Adrenal gland (tissue), 12 donors: ENCODE measurements around the gene KCNK7. TPM values are rescaled to one million over a fixed set of nuclear protein-coding genes. Genes with fewer than 3 reads are reported as not detected.

Experiments
- DNase-seq, 7 donors: peaks; one replicate each; pipeline ENCODE4 v3.0.0-alpha.2; 2019 to 2020
- H3K27ac ChIP-seq, 5 donors: fragments of 200-600 bp; sonication (generic) in 4 of 5; 1 replicate in 3 of 5; 2 replicates in 2 of 5; pipeline versions ENCODE4 v1.5.1 to v1.8.0; 2016 to 2020; ENCODE audit warnings: mild to moderate bottlenecking in 1 of 5
- H3K27me3 ChIP-seq: fragments of 200-600 bp; 2 replicates; pipeline ENCODE4 v1.8.0; 2021
- H3K36me3 ChIP-seq, 2 donors: fragments of 200-600 bp; replicated peaks in 1 of 2; 1 replicate in 1 of 2; 2 replicates in 1 of 2; pipeline versions ENCODE4 v1.5.1 to v1.8.0; 2018 to 2022
- H3K4me1 ChIP-seq, 2 donors: fragments of 200-600 bp; replicated peaks in 1 of 2; 1 replicate in 1 of 2; 2 replicates in 1 of 2; pipeline versions ENCODE4 v1.5.1 to v1.8.0; 2018 to 2021
- H3K4me3 ChIP-seq, 4 donors: fragments of 200-600 bp; sonication (generic) in 3 of 4; one replicate each; pipeline ENCODE4 v1.5.1; 2016 to 2018
- H3K9me3 ChIP-seq, 3 donors: fragments of 200-600 bp; sonication (generic) in 1 of 3; replicated peaks in 1 of 3; 1 replicate in 2 of 3; 2 replicates in 1 of 3; pipeline versions ENCODE4 v1.5.1 to v1.8.0; 2016 to 2021
- POLR2A ChIP-seq, 2 donors: fragments of 450-650 bp; IDR thresholded peaks; one replicate each; pipeline ENCODE4 v1.6.1; 2017; ENCODE audit warnings: antibody characterized with exemption in 2 of 2, mild to moderate bottlenecking in 2 of 2, moderate library complexity in 1 of 2
- WGBS, 4 donors: extraction: QIAGEN DNeasy Blood & Tissue Kit in 2 of 4; methylation state at CpG; one replicate each; pipeline versions ENCODE4 v1.1.5 to v1.1.7; 2013 to 2017; 5-methylcytosine and 5-hydroxymethylcytosine counted together
- intact Hi-C, 2 donors: fragments of 100-400 bp; cut with DNase I; formaldehyde crosslinking; loops; one replicate each; pipeline versions ENCODE4 v1.14.1 to v1.15.0; 2022 to 2023
- polyA plus RNA-seq, 3 donors: library from polyadenylated mRNA; stranded (reverse); fragments of 200-250 nt in 2 of 3; fragments of 350-450 nt in 1 of 3; fragmentation: Illumina TruSeq in 1 of 3; extraction: RNeasy Lipid Tissue Mini Kit (QIAGEN cat#74804) in 1 of 3; gene quantifications; one replicate each; pipeline ENCODE4 v1.2.3, GENCODE V29; 2013 to 2014
- total RNA-seq, 9 donors: library from RNA; depleted of rRNA in 4 of 9; stranded (reverse); fragments of >200 nt in 4 of 9; fragments of 120-200 nt in 1 of 9; fragmentation: NEBNext Ultra II Directional in 1 of 9; extraction: Animal tissue kit (Norgen Biotek cat#: 25700) in 1 of 9; gene quantifications; one replicate each; pipeline versions ENCODE4 v1.1.0 to v1.2.4, GENCODE V29; 2013 to 2023
- TF ChIP-seq, protein P1 (sequence below), 6 experiments: fragments of 450-650 bp in 4 of 6; fragments of 200-600 bp in 2 of 6; sonication (generic) in 1 of 6; IDR thresholded peaks; 1 replicate in 5 of 6; 2 replicates in 1 of 6; pipeline versions ENCODE4 v1.5.1 to v1.8.0; 2016 to 2021; ENCODE audit warnings: antibody characterized with exemption in 6 of 6, mild to moderate bottlenecking in 2 of 6, moderate library complexity in 1 of 6
- donor health status: healthy with polysubstance abuse.
- donor health status: Bipolar disorder and iron deficiency.
- donor health status: DM: yes; HTN: yes; CAD: no.
- donor health status: DM: no; HTN: no; CAD: no.
- donor health status: DM: no; HTN: no; CAD: no.
- donor health status: DM: yes; HTN: yes; CAD: no.

The KCNK7 gene
- total and polyA plus RNA-seq, 12 donors: 0.06 to 12.5 (median 0.57) TPM; not detected in 5

- H3K4me3 ChIP-seq: peak overlapping the region in 2 of 4 donors; percentile 44 to 82
- DNase-seq: no peak
Measured at GRCh38 chr11:65557280-65558001, 38.2 kb downstream of the KCNK7 start.

DNA sequence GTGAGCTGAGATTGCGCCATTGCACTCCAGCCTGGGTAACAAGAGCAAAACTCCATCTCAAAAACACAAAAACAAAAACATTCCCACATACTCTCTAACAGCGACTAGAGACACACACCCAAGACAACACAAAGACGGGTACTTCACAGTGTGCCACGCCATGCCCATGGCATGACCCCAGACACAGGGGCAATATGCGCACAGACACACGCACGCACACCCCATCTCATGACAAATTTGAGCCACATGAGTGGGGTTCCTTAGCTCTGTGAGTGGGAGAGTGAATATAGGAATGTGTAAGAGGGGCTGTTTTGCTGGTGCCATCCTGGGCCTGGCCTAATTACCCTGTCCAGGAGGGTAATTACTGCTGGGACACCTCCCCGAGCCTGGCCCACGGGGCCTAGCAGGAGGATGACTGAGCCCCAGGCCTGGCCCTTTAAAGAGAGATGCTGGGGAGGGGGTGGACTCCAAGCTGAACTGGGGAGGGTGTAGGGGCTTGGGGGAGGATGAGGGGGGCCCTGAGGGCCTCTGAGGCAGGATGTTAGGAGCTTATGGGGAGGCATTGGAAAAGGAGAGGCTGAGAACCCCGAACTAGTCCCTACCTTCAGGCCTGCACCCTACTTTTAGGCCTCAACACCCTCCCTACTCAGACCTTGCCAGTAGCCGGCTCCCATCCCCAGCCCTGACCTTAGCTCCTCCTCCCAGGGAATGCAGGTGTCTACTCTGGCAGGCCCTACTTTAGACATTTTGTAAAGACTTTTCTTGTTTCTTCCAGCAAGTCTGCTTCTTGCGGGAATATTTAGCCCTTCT lies 38.9 kb downstream of the KCNK7 start:
- Histone ChIP-seq H3K27me3 (no peaks in the 10 kb centered on the region), H3K4me1 (peaks cover 40 to 61% of the 10 kb centered on the region in 2 donors), H3K9me3 (no peaks in the 10 kb centered on the region), H3K4me3 (peak overlapping the region in 2 of 4 donors; percentile 44 to 82), H3K36me3 (peaks cover 0 to 18% of the 10 kb centered on the region in 2 donors), H3K27ac (peak overlapping the region; percentile 48 to 96 (median 87))
- 73 to 79% (median 76%) methylated on average over 9 to 12 of the region's 12 CpGs for WGBS, 4 donors
- no peak for TF ChIP-seq POLR2A (IDR thresholded peaks at IDR 0.05)
- TF ChIP-seq, protein P1, sequence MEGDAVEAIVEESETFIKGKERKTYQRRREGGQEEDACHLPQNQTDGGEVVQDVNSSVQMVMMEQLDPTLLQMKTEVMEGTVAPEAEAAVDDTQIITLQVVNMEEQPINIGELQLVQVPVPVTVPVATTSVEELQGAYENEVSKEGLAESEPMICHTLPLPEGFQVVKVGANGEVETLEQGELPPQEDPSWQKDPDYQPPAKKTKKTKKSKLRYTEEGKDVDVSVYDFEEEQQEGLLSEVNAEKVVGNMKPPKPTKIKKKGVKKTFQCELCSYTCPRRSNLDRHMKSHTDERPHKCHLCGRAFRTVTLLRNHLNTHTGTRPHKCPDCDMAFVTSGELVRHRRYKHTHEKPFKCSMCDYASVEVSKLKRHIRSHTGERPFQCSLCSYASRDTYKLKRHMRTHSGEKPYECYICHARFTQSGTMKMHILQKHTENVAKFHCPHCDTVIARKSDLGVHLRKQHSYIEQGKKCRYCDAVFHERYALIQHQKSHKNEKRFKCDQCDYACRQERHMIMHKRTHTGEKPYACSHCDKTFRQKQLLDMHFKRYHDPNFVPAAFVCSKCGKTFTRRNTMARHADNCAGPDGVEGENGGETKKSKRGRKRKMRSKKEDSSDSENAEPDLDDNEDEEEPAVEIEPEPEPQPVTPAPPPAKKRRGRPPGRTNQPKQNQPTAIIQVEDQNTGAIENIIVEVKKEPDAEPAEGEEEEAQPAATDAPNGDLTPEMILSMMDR (IDR thresholded peaks at IDR 0.05): no peak
- intact Hi-C loops: no loop called here
- DNase-seq: peak in 1 of 7 donors; percentile 51

More at GRCh38 chr11:65557280-65558001, 38.2 kb downstream of the KCNK7 start:
- intact Hi-C loops: no loop called here
- Histone ChIP-seq H3K27me3 (no peaks in the 10 kb centered on the region), H3K27ac (peak overlapping the region; percentile 48 to 96 (median 87)), H3K9me3 (no peaks in the 10 kb centered on the region), H3K4me1 (peaks cover 40 to 61% of the 10 kb centered on the region in 2 donors), H3K36me3 (peaks cover 0 to 11% of the 10 kb centered on the region in 2 donors)
- 2 to 10% (median 4%) methylated on average over 6 to 47 of the region's 47 CpGs for WGBS, 4 donors
- no peak for TF ChIP-seq POLR2A (IDR thresholded peaks at IDR 0.05)
- TF ChIP-seq, protein P1 (IDR thresholded peaks at IDR 0.05): no peak

- 0 to 21% (median 17%) methylated on average over 1 to 6 of the region's 6 CpGs for WGBS, 4 donors
- TF ChIP-seq, protein P1 (IDR thresholded peaks at IDR 0.05): no peak
- TF ChIP-seq POLR2A (IDR thresholded peaks at IDR 0.05): peak in 1 of 2 donors; percentile 61
- H3K9me3 ChIP-seq: no peaks in the 10 kb centered on the region
- intact Hi-C loops: no loop called here
- peaks cover 0 to 28% of the 10 kb centered on the region in 2 donors for H3K36me3 ChIP-seq
- H3K27me3 ChIP-seq: no peaks in the 10 kb centered on the region
- peaks cover 40 to 57% of the 10 kb centered on the region in 2 donors for H3K4me1 ChIP-seq
- no peak overlapping the region for H3K4me3 ChIP-seq
- H3K27ac ChIP-seq: peak overlapping the region; percentile 1 to 96 (median 55)
- peak; percentile 85 to 98 (median 94) for DNase-seq
Measured at GRCh38 chr11:65555693-65556231, 39.8 kb downstream of the KCNK7 start.
